K562 (cell line): ENCODE data around the gene FXYD1. TPM values are rescaled to one million over a fixed set of nuclear protein-coding genes. Genes with fewer than 3 reads are reported as not detected.

ENCODE experiments used
- ATAC-seq: fragments of 200-7000 bp; cut with Tn5 transposase; 3 replicates; pipeline ENCODE4 v1.9.1; 2020; ENCODE audit warnings: moderate library complexity
- BruUV-seq: library from RNA; stranded (reverse); fragments of 400-500 nt; replicated peaks from 2 replicates; lab custom pipeline; 2021; lab: Mats Ljungman, UMichigan
- CTCF ChIA-PET: fragments of 300-600 bp; formaldehyde crosslinking; extraction: SDS; loops from one replicate; lab custom pipeline; 2021; ENCODE audit warnings: low intra/inter-chr PET ratio; lab: Yijun Ruan, JAX
- POLR2A ChIA-PET: fragments of 300-600, 350-650 bp; sonication (Branson Sonifier 250); formaldehyde crosslinking; extraction: SDS; loops from one replicate; lab custom pipeline; 2021; ENCODE audit warnings: antibody characterized with exemption, inconsistent platforms; lab: Yijun Ruan, JAX
- DNase-seq, 4 experiments: peaks; one replicate each; pipeline versions ENCODE4 v3.0.0 to v3.0.0-alpha.2; 2011 to 2018; ENCODE audit warnings: low spot score in 3 of 4, mixed read lengths in 3 of 4; ENCODE audit errors: extremely low read depth in 1 of 4
- FAIRE-seq: peaks from 2 replicates; lab custom pipeline; 2011; peaks lifted over from hg19 to GRCh38; lab: Jason Lieb, UNC
- H2AFZ ChIP-seq: 2 replicates; pipeline ENCODE4 v1.6.0; 2011; ENCODE audit warnings: low read depth, low read length, control low read depth, inconsistent platforms
- H3K27ac ChIP-seq: fragments of 200-600 bp; 3 replicates; pipeline ENCODE4 v1.8.0; 2011; ENCODE audit warnings: low read depth, mild to moderate bottlenecking, control low read depth, inconsistent platforms, low read length, moderate library complexity, mixed read lengths; ENCODE audit errors: extremely low read depth
- H3K27me3 ChIP-seq, 2 experiments: fragments of 300-600 bp in 1 of 2; 2 replicates in 1 of 2; 3 replicates in 1 of 2; pipeline versions ENCODE4 v1.6.0 to v1.8.0; 2011; ENCODE audit warnings: inconsistent platforms in 2 of 2, low read length in 2 of 2, mild to moderate bottlenecking in 1 of 2, mixed read lengths in 1 of 2, moderate library complexity in 1 of 2; ENCODE audit not compliant: control insufficient read depth in 2 of 2, insufficient read depth in 2 of 2
- H3K36me3 ChIP-seq: fragments of 300-600 bp; 3 replicates; pipeline ENCODE4 v1.8.0; 2011; ENCODE audit warnings: mild to moderate bottlenecking, low read length, inconsistent platforms; ENCODE audit not compliant: control insufficient read depth, insufficient read depth
- H3K4me1 ChIP-seq, 2 experiments: fragments of 200-600 bp in 1 of 2; replicated peaks in 1 of 2; 2 replicates in 1 of 2; 3 replicates in 1 of 2; pipeline versions ENCODE4 v1.5.1 to v1.8.0; 2011; ENCODE audit warnings: inconsistent platforms in 2 of 2, low read length in 2 of 2, mild to moderate bottlenecking in 1 of 2, mixed read lengths in 1 of 2, moderate library complexity in 1 of 2; ENCODE audit not compliant: control insufficient read depth in 2 of 2, insufficient read depth in 2 of 2
- H3K4me2 ChIP-seq: 2 replicates; pipeline ENCODE4 v1.6.1; 2011; ENCODE audit warnings: low read length, control low read depth, inconsistent platforms, mixed read lengths; ENCODE audit not compliant: insufficient read depth
- H3K4me3 ChIP-seq: fragments of 200-600 bp; sonication (generic), shearing (Covaris generic); 2 replicates; pipeline ENCODE4 v1.5.1; 2016; ENCODE audit warnings: control low read depth, inconsistent platforms
- H3K79me2 ChIP-seq: fragments of 200-600 bp; 3 replicates; pipeline ENCODE4 v1.8.0; 2011; ENCODE audit warnings: low read length, inconsistent platforms; ENCODE audit not compliant: control insufficient read depth, insufficient read depth
- H3K9ac ChIP-seq, 2 experiments: 2 replicates each; pipeline versions ENCODE4 v1.6.0 to v1.6.1; 2011; ENCODE audit warnings: low read depth in 2 of 2, low read length in 2 of 2, control low read depth in 1 of 2, inconsistent platforms in 1 of 2, mild to moderate bottlenecking in 1 of 2, mixed read lengths in 1 of 2; ENCODE audit not compliant: insufficient read depth in 1 of 2
- H3K9me1 ChIP-seq: one replicate; pipeline ENCODE4 v1.6.0; 2011; ENCODE audit warnings: inconsistent platforms, mild to moderate bottlenecking, low read length, moderate library complexity; ENCODE audit not compliant: control insufficient read depth, insufficient read depth
- H3K9me3 ChIP-seq: replicated peaks from 2 replicates; pipeline ENCODE4 v1.5.1; 2011; ENCODE audit warnings: low read depth, low read length, inconsistent platforms; ENCODE audit not compliant: control insufficient read depth, insufficient read depth
- H4K20me1 ChIP-seq: replicated peaks from 2 replicates; pipeline ENCODE4 v1.6.1; 2011; ENCODE audit warnings: low read length, inconsistent platforms, mixed read lengths; ENCODE audit not compliant: control insufficient read depth, insufficient read depth
- BCOR ChIP-seq: fragments of 450-650 bp; IDR thresholded peaks from 2 replicates; pipeline ENCODE4 v1.6.1; 2016
- C11orf30 ChIP-seq: fragments of 450-650 bp; IDR thresholded peaks from 2 replicates; pipeline ENCODE4 v1.6.1; 2016; ENCODE audit warnings: low read depth, mild to moderate bottlenecking
- COPS2 ChIP-seq: fragments of 450-650 bp; conservative IDR thresholded peaks from 2 replicates; pipeline ENCODE4 v1.6.1; 2016; ENCODE audit warnings: mild to moderate bottlenecking, moderate library complexity
- FOXA3 ChIP-seq, 2 experiments: fragments of 450-650 bp in 1 of 2; sonication (generic) in 1 of 2; formaldehyde crosslinking; IDR thresholded peaks in 1 of 2; conservative IDR thresholded peaks in 1 of 2; 2 replicates each; pipeline versions ENCODE4 v1.4.0 to v1.8.0; 2020 to 2022; ENCODE audit warnings: mild to moderate bottlenecking in 2 of 2, missing genetic modification reagents in 1 of 2
- HNRNPL ChIP-seq: fragments of 200-400 bp; formaldehyde crosslinking; IDR thresholded peaks from 2 replicates; pipeline ENCODE4 v1.6.1; 2017; ENCODE audit warnings: low read depth, mild to moderate bottlenecking, low read length
- MAFG ChIP-seq: fragments of 450-650 bp; conservative IDR thresholded peaks from 2 replicates; pipeline ENCODE4 v1.6.1; 2016; ENCODE audit warnings: missing genetic modification characterization, missing compliant biosample characterization
- NFYB ChIP-seq: IDR thresholded peaks from 2 replicates; pipeline ENCODE4 v1.6.1; 2011; ENCODE audit warnings: mild to moderate bottlenecking, moderate library complexity; ENCODE audit not compliant: insufficient read length; ENCODE audit errors: extremely low read depth
- PHB ChIP-seq: fragments of 250-450 bp; sonication (Bioruptor Pico); IDR thresholded peaks from 2 replicates; pipeline ENCODE4 v1.5.0; 2021
- POLR2A ChIP-seq: fragments of 450-650 bp; conservative IDR thresholded peaks from 2 replicates; pipeline ENCODE4 v1.6.1; 2016
- PYGO2 ChIP-seq: fragments of 450-650 bp; IDR thresholded peaks from 2 replicates; pipeline ENCODE4 v1.6.1; 2016; ENCODE audit warnings: mild to moderate bottlenecking, missing genetic modification characterization, moderate library complexity, missing compliant biosample characterization
- RBM25 ChIP-seq: fragments of 200-400 bp; formaldehyde crosslinking; IDR thresholded peaks from 2 replicates; pipeline ENCODE4 v1.6.1; 2018; ENCODE audit warnings: low read length, low read depth, moderate library complexity; ENCODE audit not compliant: severe bottlenecking
- TAL1 ChIP-seq: fragments of 450-650 bp; IDR thresholded peaks from 2 replicates; pipeline ENCODE4 v1.6.1; 2016; ENCODE audit warnings: mild to moderate bottlenecking
- ZBTB7A ChIP-seq: IDR thresholded peaks from 2 replicates; pipeline ENCODE4 v1.6.1; 2011; ENCODE audit warnings: low read depth, mild to moderate bottlenecking, low read length, moderate library complexity, borderline replicate concordance; ENCODE audit not compliant: control insufficient read depth
- ZFP36 ChIP-seq: fragments of 150-350 bp; IDR thresholded peaks from 2 replicates; pipeline ENCODE4 v1.6.1; 2018; ENCODE audit warnings: low read length, low read depth; ENCODE audit not compliant: partially characterized antibody
- ZNF316 ChIP-seq: fragments of 450-650 bp; IDR thresholded peaks from 2 replicates; pipeline ENCODE4 v1.6.1; 2016
- ZNF764 ChIP-seq: fragments of 250-450 bp; sonication (Bioruptor Pico); IDR thresholded peaks from 2 replicates; pipeline ENCODE4 v1.4.0; 2020; ENCODE audit warnings: low read depth, mild to moderate bottlenecking, moderate library complexity
- WGBS: fragments of 100-300 bp; shearing (Covaris generic); methylation state at CpG from one replicate; pipeline ENCODE4 v1.1.6; 2016; ENCODE audit warnings: low coverage, mixed read lengths; ENCODE audit not compliant: insufficient coverage; ENCODE audit errors: missing lambda C conversion rate; 5-methylcytosine and 5-hydroxymethylcytosine counted together
- in situ Hi-C: fragments of 300-500 bp; cut with MboI; formaldehyde crosslinking; loops from 4 replicates; pipeline ENCODE4 v1.15.0; 2018; ENCODE audit warnings: inconsistent platforms, mixed read lengths
- intact Hi-C: fragments of 100-400 bp; cut with micrococcal nuclease; formaldehyde crosslinking; loops from 2 replicates; pipeline ENCODE4 v1.14.2; 2022
- polyA plus RNA-seq, 8 experiments: library from polyadenylated mRNA; depleted of rRNA in 4 of 8; stranded (reverse) in 5 of 8; unstranded in 3 of 8; fragments of >200 nt; fragmentation: Nextera tagmentation in 2 of 8; fragmentation: Illumina TruSeq in 1 of 8; extraction: Ambion mirVana in 2 of 8; extraction: Trizol in 1 of 8; gene quantifications; 2 replicates each; pipeline versions ENCODE4 v1.2.1 to v1.2.3, GENCODE V29; 2011 to 2014; ENCODE audit warnings: inconsistent platforms in 1 of 8, missing spikeins in 1 of 8
- total RNA-seq, 7 experiments: library from RNA; depleted of rRNA in 6 of 7; stranded (reverse); fragments of >200 nt in 6 of 7; fragmentation: Illumina TruSeq in 2 of 7; extraction: Trizol in 2 of 7; gene quantifications; 2 replicates each; pipeline versions ENCODE4 v1.2.1 to v1.2.3, GENCODE V29; 2011 to 2021; ENCODE audit warnings: low replicate concordance in 1 of 7
- TF ChIP-seq, protein P1 (sequence below): fragments of 450-650 bp; IDR thresholded peaks from 2 replicates; pipeline ENCODE4 v1.7.0; 2016; ENCODE audit warnings: borderline replicate concordance
- TF ChIP-seq, protein P2 (sequence below): sonication (generic); formaldehyde crosslinking; IDR thresholded peaks from 2 replicates; pipeline ENCODE4 v1.8.1; 2022; ENCODE audit warnings: missing genetic modification reagents

Gene FXYD1
- total and polyA plus RNA-seq, 9 of the 15 experiments (the other 6 are each of a cell fraction or from before 2014, with no cell fraction given): 0.40 to 3.2 (median 1.8) TPM; not detected in 3

DNA sequence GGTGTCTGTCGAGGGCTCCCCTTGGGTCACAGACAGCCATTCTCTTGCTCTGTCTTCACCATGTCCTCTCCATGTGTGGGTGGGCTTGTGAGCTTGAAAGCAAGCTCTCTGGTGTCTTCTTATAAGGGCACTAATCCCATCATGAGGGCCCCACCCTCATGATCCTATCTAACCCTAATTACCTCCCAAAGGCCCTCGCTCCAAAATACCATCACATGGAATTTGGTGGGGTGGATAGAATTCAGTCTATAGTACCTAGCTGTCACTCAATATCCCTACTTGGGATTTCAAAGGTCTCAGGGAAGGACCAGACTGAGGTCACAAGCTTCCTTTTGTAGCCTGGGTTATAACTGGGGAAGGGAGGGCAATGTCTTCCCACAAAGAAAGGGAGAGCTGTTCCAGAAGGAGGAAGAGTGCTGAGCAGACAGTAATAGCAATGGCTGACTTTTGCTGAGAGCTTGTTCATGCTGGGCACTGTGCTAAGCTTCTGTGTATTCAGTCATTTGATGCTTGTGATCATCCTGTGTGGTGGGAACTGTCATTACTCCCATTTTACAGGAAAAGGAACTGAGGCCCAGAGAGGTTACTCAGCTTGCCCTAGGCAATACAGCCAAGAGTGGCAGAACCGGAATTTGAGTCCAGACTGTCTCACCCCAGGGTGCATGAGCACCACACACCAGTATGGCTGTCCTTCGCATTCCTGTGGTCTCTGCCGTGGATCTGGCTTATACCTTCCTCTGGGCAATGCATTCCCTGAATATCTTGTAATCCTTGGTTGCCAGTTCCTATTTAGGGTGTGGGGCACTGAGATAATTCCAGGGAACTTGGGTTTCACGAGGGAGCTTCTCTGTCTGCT, 24.1 kb downstream of the FXYD1 start:
- ChIA-PET CTCF (no interaction called here), POLR2A (interaction anchor here (0.7 to 1.4 kb wide), 8 partner anchors 9 to 370 kb away, joined by 3 to 5 read pairs (median 3); partner anchors contain the start of gene FXYD5)
- DNase-seq (no peak), FAIRE-seq (no peak), ATAC-seq (no peak)
- H3K9me3 ChIP-seq: no peaks in the 10 kb centered on the region
- intact Hi-C loops: no loop called here
- no peaks in the 10 kb centered on the region; a peak in 1 of 5 replicates for H3K27me3 ChIP-seq
- in situ Hi-C loops: no loop called here
- H3K27ac ChIP-seq: peak overlapping the region; percentile 27; the same call in 2 of the 3 replicates
- no peaks in the 10 kb centered on the region for H4K20me1 ChIP-seq
- H3K4me3 ChIP-seq: no peak overlapping the region
- BruUV-seq: no TSS peak
- H3K36me3 ChIP-seq: peaks cover 100% of the 10 kb centered on the region
- no peak overlapping the region for H2AFZ ChIP-seq
- H3K4me1 ChIP-seq: peaks cover 46 to 62% of the 10 kb centered on the region in 2 experiments
- 71% methylated on average over 6 of the region's 6 CpGs for WGBS
- H3K9me1 ChIP-seq: no peaks in the 10 kb centered on the region
- peak overlapping the region; percentile 1; the same call in 1 of the 2 replicates for H3K4me2 ChIP-seq
- peaks cover 45% of the 10 kb centered on the region for H3K79me2 ChIP-seq
- peak overlapping the region in 1 of 2 experiments; percentile 74; a peak in 1 of 4 replicates for H3K9ac ChIP-seq
- TF ChIP-seq ZFP36: peak; percentile 34
- TF ChIP-seq TAL1: no peak
- TF ChIP-seq RBM25: peak; percentile 80
- TF ChIP-seq MAFG (tag): peak; percentile 44; the same call in 1 of the 2 replicates
- no peak for TF ChIP-seq PYGO2 (tag)
- no peak for TF ChIP-seq FOXA3 (CRISPR knock-in tag; conservative IDR thresholded peaks at IDR 0.05 in 1 of 2, IDR thresholded peaks at IDR 0.05 in 1 of 2)
- TF ChIP-seq HNRNPL: no peak
- peak; percentile 66 for TF ChIP-seq C11orf30
- peak; percentile 79 for TF ChIP-seq BCOR
- TF ChIP-seq NFYB: no peak
- TF ChIP-seq ZNF764: no peak
- TF ChIP-seq, protein P1, sequence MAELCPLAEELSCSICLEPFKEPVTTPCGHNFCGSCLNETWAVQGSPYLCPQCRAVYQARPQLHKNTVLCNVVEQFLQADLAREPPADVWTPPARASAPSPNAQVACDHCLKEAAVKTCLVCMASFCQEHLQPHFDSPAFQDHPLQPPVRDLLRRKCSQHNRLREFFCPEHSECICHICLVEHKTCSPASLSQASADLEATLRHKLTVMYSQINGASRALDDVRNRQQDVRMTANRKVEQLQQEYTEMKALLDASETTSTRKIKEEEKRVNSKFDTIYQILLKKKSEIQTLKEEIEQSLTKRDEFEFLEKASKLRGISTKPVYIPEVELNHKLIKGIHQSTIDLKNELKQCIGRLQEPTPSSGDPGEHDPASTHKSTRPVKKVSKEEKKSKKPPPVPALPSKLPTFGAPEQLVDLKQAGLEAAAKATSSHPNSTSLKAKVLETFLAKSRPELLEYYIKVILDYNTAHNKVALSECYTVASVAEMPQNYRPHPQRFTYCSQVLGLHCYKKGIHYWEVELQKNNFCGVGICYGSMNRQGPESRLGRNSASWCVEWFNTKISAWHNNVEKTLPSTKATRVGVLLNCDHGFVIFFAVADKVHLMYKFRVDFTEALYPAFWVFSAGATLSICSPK: no peak
- TF ChIP-seq ZBTB7A: no peak
- no peak for TF ChIP-seq POLR2A
- TF ChIP-seq, protein P2, sequence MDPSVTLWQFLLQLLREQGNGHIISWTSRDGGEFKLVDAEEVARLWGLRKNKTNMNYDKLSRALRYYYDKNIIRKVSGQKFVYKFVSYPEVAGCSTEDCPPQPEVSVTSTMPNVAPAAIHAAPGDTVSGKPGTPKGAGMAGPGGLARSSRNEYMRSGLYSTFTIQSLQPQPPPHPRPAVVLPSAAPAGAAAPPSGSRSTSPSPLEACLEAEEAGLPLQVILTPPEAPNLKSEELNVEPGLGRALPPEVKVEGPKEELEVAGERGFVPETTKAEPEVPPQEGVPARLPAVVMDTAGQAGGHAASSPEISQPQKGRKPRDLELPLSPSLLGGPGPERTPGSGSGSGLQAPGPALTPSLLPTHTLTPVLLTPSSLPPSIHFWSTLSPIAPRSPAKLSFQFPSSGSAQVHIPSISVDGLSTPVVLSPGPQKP (CRISPR knock-in tag): no peak
- peak; percentile 79 for TF ChIP-seq ZNF316
- no peak for TF ChIP-seq PHB (CRISPR knock-in tag)
- no peak for TF ChIP-seq COPS2
